Astrocyte (in vitro differentiated cells and primary cell): Measurements from ENCODE around the gene DLL4. TPM values are rescaled to one million over a fixed set of nuclear protein-coding genes. Genes with fewer than 3 reads are reported as not detected.

Source experiments
- DNase-seq: peaks from one replicate; pipeline ENCODE4 v3.0.0-alpha.2; 2010; ENCODE audit warnings: low read depth
- FAIRE-seq: peaks from 2 replicates; lab custom pipeline; 2011; peaks lifted over from hg19 to GRCh38; lab: Jason Lieb, UNC
- H2AFZ ChIP-seq: 2 replicates; pipeline ENCODE4 v1.6.0; 2012; ENCODE audit warnings: low read depth, low read length, inconsistent platforms
- H3K27ac ChIP-seq: 2 replicates; pipeline ENCODE4 v1.5.1; 2011; ENCODE audit warnings: low read depth, low read length, inconsistent platforms
- H3K27me3 ChIP-seq: 2 replicates; pipeline ENCODE4 v1.6.0; 2011; ENCODE audit warnings: low read length, inconsistent platforms; ENCODE audit not compliant: insufficient read depth
- H3K36me3 ChIP-seq: 2 replicates; pipeline ENCODE4 v1.5.1; 2011; ENCODE audit warnings: low read length, inconsistent platforms; ENCODE audit not compliant: insufficient read depth
- H3K4me1 ChIP-seq: 2 replicates; pipeline ENCODE4 v1.5.1; 2011; ENCODE audit warnings: low read length, inconsistent platforms; ENCODE audit not compliant: insufficient read depth
- H3K4me2 ChIP-seq: 2 replicates; pipeline ENCODE4 v1.6.0; 2012; ENCODE audit warnings: low read length, inconsistent platforms
- H3K4me3 ChIP-seq: 2 replicates; pipeline ENCODE4 v1.5.1; 2011; ENCODE audit warnings: low read depth, mild to moderate bottlenecking, low read length, inconsistent platforms; ENCODE audit not compliant: insufficient read depth
- H3K79me2 ChIP-seq: 2 replicates; pipeline ENCODE4 v1.6.0; 2012; ENCODE audit warnings: mild to moderate bottlenecking, low read length, inconsistent platforms; ENCODE audit not compliant: insufficient read depth
- H3K9ac ChIP-seq: 2 replicates; pipeline ENCODE4 v1.6.0; 2012; ENCODE audit warnings: mild to moderate bottlenecking, low read length, inconsistent platforms
- H3K9me3 ChIP-seq: 2 replicates; pipeline ENCODE4 v1.5.1; 2012; ENCODE audit warnings: low read depth, mild to moderate bottlenecking, low read length, inconsistent platforms; ENCODE audit not compliant: insufficient read depth
- H4K20me1 ChIP-seq: 2 replicates; pipeline ENCODE4 v1.6.0; 2012; ENCODE audit warnings: low read length, inconsistent platforms; ENCODE audit not compliant: insufficient read depth
- H3K27ac Mint-ChIP-seq: one replicate; pipeline ENCODE4 v1.8.0; 2021; ENCODE audit warnings: mild to moderate bottlenecking, mixed read lengths; ENCODE audit not compliant: unreplicated experiment
- H3K27me3 Mint-ChIP-seq: one replicate; pipeline ENCODE4 v1.8.0; 2021; ENCODE audit warnings: low read depth, mixed read lengths; ENCODE audit not compliant: unreplicated experiment
- H3K36me3 Mint-ChIP-seq: one replicate; pipeline ENCODE4 v1.8.0; 2021; ENCODE audit warnings: low read depth, mixed read lengths; ENCODE audit not compliant: unreplicated experiment
- H3K4me1 Mint-ChIP-seq: one replicate; pipeline ENCODE4 v1.8.0; 2021; ENCODE audit warnings: low read depth, mixed read lengths; ENCODE audit not compliant: unreplicated experiment
- H3K4me3 Mint-ChIP-seq: one replicate; pipeline ENCODE4 v1.8.0; 2021; ENCODE audit warnings: mild to moderate bottlenecking, moderate library complexity, mixed read lengths; ENCODE audit not compliant: unreplicated experiment
- H3K9me3 Mint-ChIP-seq: one replicate; pipeline ENCODE4 v1.8.0; 2021; ENCODE audit warnings: mild to moderate bottlenecking, mixed read lengths; ENCODE audit not compliant: unreplicated experiment
- CTCF ChIP-seq: IDR thresholded peaks from 2 replicates; pipeline ENCODE4 v1.5.1; 2011; ENCODE audit warnings: low read depth, mild to moderate bottlenecking, inconsistent platforms, low read length, moderate library complexity; ENCODE audit not compliant: insufficient read depth
- EZH2 ChIP-seq: IDR thresholded peaks from 2 replicates; pipeline ENCODE4 v1.6.1; 2012; ENCODE audit warnings: mild to moderate bottlenecking, low read length, inconsistent platforms; ENCODE audit not compliant: insufficient read depth
- total RNA-seq: library from RNA; stranded (reverse); gene quantifications from 2 replicates; pipeline ENCODE4 v1.2.1, GENCODE V29; 2021

The DLL4 gene
- total RNA-seq, 1 donor from 2014 or later, result 0.09 TPM

- peaks cover 2% of the 10 kb centered on the region for H3K36me3 Mint-ChIP-seq
- Histone ChIP-seq H3K9ac (no peak overlapping the region), H3K27me3 (no peaks in the 10 kb centered on the region), H3K4me2 (no peak overlapping the region), H3K27ac (no peak overlapping the region), H2AFZ (no peak overlapping the region), H3K79me2 (no peaks in the 10 kb centered on the region), H3K4me1 (peaks cover 12% of the 10 kb centered on the region), H3K4me3 (no peak overlapping the region), H3K36me3 (no peaks in the 10 kb centered on the region), H3K9me3 (no peaks in the 10 kb centered on the region), H4K20me1 (no peaks in the 10 kb centered on the region)
- no peak for DNase-seq
- H3K9me3 Mint-ChIP-seq, result no peaks in the 10 kb centered on the region
- peaks cover 48% of the 10 kb centered on the region for H3K27me3 Mint-ChIP-seq
- TF ChIP-seq EZH2 (no peak), CTCF (no peak)
- H3K27ac Mint-ChIP-seq, result no peak overlapping the region
- no peak overlapping the region for H3K4me3 Mint-ChIP-seq
- FAIRE-seq, result no peak
- H3K4me1 Mint-ChIP-seq, result peaks cover 3% of the 10 kb centered on the region
These were observed 11.6 kb upstream of the DLL4 start for GRCh38 chr15:40917585-40917984.

GRCh38 chr15:40918146-40918798 is 10.9 kb upstream of the DLL4 start:
- no peak overlapping the region for H3K9ac ChIP-seq
- H3K27me3 ChIP-seq, result no peaks in the 10 kb centered on the region
- DNase-seq (no peak), FAIRE-seq (no peak)
- H4K20me1 ChIP-seq, result no peaks in the 10 kb centered on the region
- Mint-ChIP-seq H3K4me3 (no peak overlapping the region), H3K36me3 (peaks cover 2% of the 10 kb centered on the region), H3K4me1 (peaks cover 3% of the 10 kb centered on the region), H3K27me3 (peaks cover 52% of the 10 kb centered on the region), H3K27ac (no peak overlapping the region), H3K9me3 (no peaks in the 10 kb centered on the region)
- no peaks in the 10 kb centered on the region for H3K79me2 ChIP-seq
- H3K4me3 ChIP-seq, result no peak overlapping the region
- H3K4me2 ChIP-seq, result peak overlapping the region; percentile 41
- H3K9me3 ChIP-seq, result no peaks in the 10 kb centered on the region
- no peak overlapping the region for H3K27ac ChIP-seq
- H3K4me1 ChIP-seq, result peaks cover 12% of the 10 kb centered on the region
- TF ChIP-seq CTCF, result no peak
- TF ChIP-seq EZH2, result no peak
- H2AFZ ChIP-seq, result peak overlapping the region; percentile 91
- H3K36me3 ChIP-seq, result no peaks in the 10 kb centered on the region

GRCh38 chr15:40918799-40919392 is 10.2 kb upstream of the DLL4 start:
- H3K4me1 Mint-ChIP-seq, result peaks cover 6% of the 10 kb centered on the region
- H3K79me2 ChIP-seq, result no peaks in the 10 kb centered on the region
- H3K36me3 Mint-ChIP-seq, result peaks cover 2% of the 10 kb centered on the region
- peaks cover 12% of the 10 kb centered on the region for H3K4me1 ChIP-seq
- H3K27ac Mint-ChIP-seq, result no peak overlapping the region
- no peak overlapping the region for H3K4me3 Mint-ChIP-seq
- peak overlapping the region; percentile 91 for H2AFZ ChIP-seq
- H3K36me3 ChIP-seq, result no peaks in the 10 kb centered on the region
- FAIRE-seq (no peak), DNase-seq (no peak)
- peak overlapping the region; percentile 41 for H3K4me2 ChIP-seq
- H3K4me3 ChIP-seq, result no peak overlapping the region
- H3K27ac ChIP-seq, result no peak overlapping the region
- H4K20me1 ChIP-seq, result no peaks in the 10 kb centered on the region
- TF ChIP-seq EZH2, result no peak
- no peak for TF ChIP-seq CTCF
- peak overlapping the region; percentile 27 for H3K9ac ChIP-seq
- no peaks in the 10 kb centered on the region for H3K9me3 Mint-ChIP-seq
- peaks cover 57% of the 10 kb centered on the region for H3K27me3 Mint-ChIP-seq
- no peaks in the 10 kb centered on the region for H3K27me3 ChIP-seq
- H3K9me3 ChIP-seq, result no peaks in the 10 kb centered on the region
